ENCODE results near the gene C11orf24. TPM values are rescaled to one million over a fixed set of nuclear protein-coding genes. Genes with fewer than 3 reads are reported as not detected.
"Not testable (repeated sequence)": the region's sequence is repeated elsewhere in the genome, so short reads cannot be mapped to it uniquely, and the experiment has no call there.

The C11orf24 gene
- total RNA-seq, 1 experiment from 2014 or later, result 53.7 TPM

DNA sequence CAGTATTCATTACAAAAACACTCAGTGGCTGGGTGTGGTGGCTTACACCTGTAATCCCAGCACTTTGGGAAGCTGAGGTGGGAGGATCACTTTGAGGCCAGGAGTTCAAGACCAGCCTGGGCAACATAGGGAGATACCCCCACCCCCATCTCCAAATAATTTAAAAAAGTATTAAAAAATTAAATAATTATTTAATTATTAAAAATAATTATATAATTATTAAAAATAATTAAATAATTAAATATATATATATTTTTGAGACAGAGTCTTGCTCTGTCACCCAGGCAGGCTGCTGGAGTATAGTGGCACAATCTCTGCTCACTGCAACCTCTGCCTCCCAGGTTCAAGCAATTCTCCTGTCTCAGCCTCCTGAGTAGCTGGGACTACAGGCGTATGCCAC is 27.9 kb downstream of the C11orf24 start:
- ATAC-seq; H3K4me1 Mint-ChIP-seq; H3K27me3 Mint-ChIP-seq (ENCODE audit: low read depth); H3K9me3 Mint-ChIP-seq; H3K4me3 Mint-ChIP-seq; DNase-seq (ENCODE audit: low spot score); POLR2A ChIA-PET; H3K27ac Mint-ChIP-seq; H3K36me3 Mint-ChIP-seq: not testable (repeated sequence)
- TF ChIP-seq HMGA2 (CRISPR knock-in tag; IDR thresholded peaks at IDR 0.05), result peak; percentile 98
- CTCF ChIA-PET, result interaction anchor here (0.6 kb wide), 1 partner anchor 11 kb away, joined by 4 read pairs; no protein-coding TSS in a partner anchor

DNA sequence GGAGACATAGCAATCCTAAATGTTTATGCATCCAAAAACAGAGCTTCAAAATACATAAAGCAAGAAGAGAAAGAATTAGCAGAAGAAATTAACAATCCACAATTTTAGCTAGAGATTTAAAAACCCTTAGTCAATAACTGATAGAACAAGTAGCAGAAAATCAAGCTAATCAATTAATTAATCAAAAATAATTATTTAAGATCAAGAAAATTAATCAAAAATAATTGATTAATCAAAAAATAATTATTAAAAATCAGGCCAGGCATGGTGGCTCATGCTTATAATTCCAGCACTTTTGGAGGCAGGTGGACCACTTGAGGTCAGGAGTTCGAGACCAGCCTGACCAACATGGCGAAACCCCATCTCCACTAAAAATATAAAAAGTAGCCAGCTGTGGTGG is 29.2 kb downstream of the C11orf24 start:
- no peaks in the 10 kb centered on the region for H3K36me3 Mint-ChIP-seq
- ChIA-PET CTCF (no interaction called here), POLR2A (no interaction called here)
- DNase-seq (ENCODE audit: low spot score), result no peak
- no peak overlapping the region for H3K27ac Mint-ChIP-seq
- no peaks in the 10 kb centered on the region for H3K27me3 Mint-ChIP-seq (ENCODE audit: low read depth)
- H3K9me3 Mint-ChIP-seq, result peaks cover 6% of the 10 kb centered on the region; the same call in 1 of the 2 replicates
- ATAC-seq, result no peak
- H3K4me1 Mint-ChIP-seq, result peaks cover 4% of the 10 kb centered on the region
- TF ChIP-seq, protein P1, sequence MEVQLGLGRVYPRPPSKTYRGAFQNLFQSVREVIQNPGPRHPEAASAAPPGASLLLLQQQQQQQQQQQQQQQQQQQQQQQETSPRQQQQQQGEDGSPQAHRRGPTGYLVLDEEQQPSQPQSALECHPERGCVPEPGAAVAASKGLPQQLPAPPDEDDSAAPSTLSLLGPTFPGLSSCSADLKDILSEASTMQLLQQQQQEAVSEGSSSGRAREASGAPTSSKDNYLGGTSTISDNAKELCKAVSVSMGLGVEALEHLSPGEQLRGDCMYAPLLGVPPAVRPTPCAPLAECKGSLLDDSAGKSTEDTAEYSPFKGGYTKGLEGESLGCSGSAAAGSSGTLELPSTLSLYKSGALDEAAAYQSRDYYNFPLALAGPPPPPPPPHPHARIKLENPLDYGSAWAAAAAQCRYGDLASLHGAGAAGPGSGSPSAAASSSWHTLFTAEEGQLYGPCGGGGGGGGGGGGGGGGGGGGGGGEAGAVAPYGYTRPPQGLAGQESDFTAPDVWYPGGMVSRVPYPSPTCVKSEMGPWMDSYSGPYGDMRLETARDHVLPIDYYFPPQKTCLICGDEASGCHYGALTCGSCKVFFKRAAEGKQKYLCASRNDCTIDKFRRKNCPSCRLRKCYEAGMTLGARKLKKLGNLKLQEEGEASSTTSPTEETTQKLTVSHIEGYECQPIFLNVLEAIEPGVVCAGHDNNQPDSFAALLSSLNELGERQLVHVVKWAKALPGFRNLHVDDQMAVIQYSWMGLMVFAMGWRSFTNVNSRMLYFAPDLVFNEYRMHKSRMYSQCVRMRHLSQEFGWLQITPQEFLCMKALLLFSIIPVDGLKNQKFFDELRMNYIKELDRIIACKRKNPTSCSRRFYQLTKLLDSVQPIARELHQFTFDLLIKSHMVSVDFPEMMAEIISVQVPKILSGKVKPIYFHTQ (CRISPR knock-in tag; IDR thresholded peaks at IDR 0.05), result no peak
- peak; percentile 68; the same call in 1 of the 2 replicates for TF ChIP-seq HMGA2 (CRISPR knock-in tag; IDR thresholded peaks at IDR 0.05)
- H3K4me3 Mint-ChIP-seq, result no peak overlapping the region

DNA sequence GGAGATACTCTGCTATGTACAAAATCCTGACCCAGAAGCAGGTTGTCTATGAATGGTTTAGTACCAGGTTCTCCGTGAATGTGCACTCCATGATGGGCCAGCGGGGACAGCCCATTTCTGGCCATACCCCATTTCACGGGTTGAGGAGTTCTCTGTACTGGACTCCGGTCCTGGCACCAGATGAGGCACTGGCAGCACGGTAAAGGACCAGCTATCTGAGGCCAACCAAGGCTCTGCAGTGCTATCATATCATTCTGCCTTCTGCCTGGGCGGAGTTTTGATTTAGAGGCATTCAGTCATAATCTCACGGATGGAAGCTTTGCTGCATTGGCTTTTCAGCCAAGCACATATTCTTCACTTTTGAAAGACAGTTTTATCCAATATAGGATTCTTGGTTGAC is 40.2 kb downstream of the C11orf24 start:
- CTCF ChIA-PET, result interaction anchor here (1.0 to 2.1 kb wide), 2 partner anchors 22 to 67 kb away, joined by 3 to 6 read pairs; no protein-coding TSS in a partner anchor
- no peak for TF ChIP-seq ATF1 (CRISPR knock-in tag; IDR thresholded peaks at IDR 0.05)
- TF ChIP-seq, protein P2, sequence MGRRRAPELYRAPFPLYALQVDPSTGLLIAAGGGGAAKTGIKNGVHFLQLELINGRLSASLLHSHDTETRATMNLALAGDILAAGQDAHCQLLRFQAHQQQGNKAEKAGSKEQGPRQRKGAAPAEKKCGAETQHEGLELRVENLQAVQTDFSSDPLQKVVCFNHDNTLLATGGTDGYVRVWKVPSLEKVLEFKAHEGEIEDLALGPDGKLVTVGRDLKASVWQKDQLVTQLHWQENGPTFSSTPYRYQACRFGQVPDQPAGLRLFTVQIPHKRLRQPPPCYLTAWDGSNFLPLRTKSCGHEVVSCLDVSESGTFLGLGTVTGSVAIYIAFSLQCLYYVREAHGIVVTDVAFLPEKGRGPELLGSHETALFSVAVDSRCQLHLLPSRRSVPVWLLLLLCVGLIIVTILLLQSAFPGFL (CRISPR knock-in tag; IDR thresholded peaks at IDR 0.05; ENCODE audit: borderline replicate concordance), result no peak
- TF ChIP-seq, protein P3, sequence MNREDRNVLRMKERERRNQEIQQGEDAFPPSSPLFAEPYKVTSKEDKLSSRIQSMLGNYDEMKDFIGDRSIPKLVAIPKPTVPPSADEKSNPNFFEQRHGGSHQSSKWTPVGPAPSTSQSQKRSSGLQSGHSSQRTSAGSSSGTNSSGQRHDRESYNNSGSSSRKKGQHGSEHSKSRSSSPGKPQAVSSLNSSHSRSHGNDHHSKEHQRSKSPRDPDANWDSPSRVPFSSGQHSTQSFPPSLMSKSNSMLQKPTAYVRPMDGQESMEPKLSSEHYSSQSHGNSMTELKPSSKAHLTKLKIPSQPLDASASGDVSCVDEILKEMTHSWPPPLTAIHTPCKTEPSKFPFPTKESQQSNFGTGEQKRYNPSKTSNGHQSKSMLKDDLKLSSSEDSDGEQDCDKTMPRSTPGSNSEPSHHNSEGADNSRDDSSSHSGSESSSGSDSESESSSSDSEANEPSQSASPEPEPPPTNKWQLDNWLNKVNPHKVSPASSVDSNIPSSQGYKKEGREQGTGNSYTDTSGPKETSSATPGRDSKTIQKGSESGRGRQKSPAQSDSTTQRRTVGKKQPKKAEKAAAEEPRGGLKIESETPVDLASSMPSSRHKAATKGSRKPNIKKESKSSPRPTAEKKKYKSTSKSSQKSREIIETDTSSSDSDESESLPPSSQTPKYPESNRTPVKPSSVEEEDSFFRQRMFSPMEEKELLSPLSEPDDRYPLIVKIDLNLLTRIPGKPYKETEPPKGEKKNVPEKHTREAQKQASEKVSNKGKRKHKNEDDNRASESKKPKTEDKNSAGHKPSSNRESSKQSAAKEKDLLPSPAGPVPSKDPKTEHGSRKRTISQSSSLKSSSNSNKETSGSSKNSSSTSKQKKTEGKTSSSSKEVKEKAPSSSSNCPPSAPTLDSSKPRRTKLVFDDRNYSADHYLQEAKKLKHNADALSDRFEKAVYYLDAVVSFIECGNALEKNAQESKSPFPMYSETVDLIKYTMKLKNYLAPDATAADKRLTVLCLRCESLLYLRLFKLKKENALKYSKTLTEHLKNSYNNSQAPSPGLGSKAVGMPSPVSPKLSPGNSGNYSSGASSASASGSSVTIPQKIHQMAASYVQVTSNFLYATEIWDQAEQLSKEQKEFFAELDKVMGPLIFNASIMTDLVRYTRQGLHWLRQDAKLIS (CRISPR knock-in tag; IDR thresholded peaks at IDR 0.05; ENCODE audit: borderline replicate concordance), result no peak
- TF ChIP-seq, protein P4, sequence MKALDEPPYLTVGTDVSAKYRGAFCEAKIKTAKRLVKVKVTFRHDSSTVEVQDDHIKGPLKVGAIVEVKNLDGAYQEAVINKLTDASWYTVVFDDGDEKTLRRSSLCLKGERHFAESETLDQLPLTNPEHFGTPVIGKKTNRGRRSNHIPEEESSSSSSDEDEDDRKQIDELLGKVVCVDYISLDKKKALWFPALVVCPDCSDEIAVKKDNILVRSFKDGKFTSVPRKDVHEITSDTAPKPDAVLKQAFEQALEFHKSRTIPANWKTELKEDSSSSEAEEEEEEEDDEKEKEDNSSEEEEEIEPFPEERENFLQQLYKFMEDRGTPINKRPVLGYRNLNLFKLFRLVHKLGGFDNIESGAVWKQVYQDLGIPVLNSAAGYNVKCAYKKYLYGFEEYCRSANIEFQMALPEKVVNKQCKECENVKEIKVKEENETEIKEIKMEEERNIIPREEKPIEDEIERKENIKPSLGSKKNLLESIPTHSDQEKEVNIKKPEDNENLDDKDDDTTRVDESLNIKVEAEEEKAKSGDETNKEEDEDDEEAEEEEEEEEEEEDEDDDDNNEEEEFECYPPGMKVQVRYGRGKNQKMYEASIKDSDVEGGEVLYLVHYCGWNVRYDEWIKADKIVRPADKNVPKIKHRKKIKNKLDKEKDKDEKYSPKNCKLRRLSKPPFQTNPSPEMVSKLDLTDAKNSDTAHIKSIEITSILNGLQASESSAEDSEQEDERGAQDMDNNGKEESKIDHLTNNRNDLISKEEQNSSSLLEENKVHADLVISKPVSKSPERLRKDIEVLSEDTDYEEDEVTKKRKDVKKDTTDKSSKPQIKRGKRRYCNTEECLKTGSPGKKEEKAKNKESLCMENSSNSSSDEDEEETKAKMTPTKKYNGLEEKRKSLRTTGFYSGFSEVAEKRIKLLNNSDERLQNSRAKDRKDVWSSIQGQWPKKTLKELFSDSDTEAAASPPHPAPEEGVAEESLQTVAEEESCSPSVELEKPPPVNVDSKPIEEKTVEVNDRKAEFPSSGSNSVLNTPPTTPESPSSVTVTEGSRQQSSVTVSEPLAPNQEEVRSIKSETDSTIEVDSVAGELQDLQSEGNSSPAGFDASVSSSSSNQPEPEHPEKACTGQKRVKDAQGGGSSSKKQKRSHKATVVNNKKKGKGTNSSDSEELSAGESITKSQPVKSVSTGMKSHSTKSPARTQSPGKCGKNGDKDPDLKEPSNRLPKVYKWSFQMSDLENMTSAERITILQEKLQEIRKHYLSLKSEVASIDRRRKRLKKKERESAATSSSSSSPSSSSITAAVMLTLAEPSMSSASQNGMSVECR (CRISPR knock-in tag; IDR thresholded peaks at IDR 0.05; ENCODE audit: borderline replicate concordance), result no peak
- TF ChIP-seq, protein P5, sequence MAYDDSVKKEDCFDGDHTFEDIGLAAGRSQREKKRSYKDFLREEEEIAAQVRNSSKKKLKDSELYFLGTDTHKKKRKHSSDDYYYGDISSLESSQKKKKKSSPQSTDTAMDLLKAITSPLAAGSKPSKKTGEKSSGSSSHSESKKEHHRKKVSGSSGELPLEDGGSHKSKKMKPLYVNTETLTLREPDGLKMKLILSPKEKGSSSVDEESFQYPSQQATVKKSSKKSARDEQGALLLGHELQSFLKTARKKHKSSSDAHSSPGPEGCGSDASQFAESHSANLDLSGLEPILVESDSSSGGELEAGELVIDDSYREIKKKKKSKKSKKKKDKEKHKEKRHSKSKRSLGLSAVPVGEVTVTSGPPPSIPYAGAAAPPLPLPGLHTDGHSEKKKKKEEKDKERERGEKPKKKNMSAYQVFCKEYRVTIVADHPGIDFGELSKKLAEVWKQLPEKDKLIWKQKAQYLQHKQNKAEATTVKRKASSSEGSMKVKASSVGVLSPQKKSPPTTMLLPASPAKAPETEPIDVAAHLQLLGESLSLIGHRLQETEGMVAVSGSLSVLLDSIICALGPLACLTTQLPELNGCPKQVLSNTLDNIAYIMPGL (CRISPR knock-in tag; IDR thresholded peaks at IDR 0.05), result no peak
- TF ChIP-seq, protein P6, sequence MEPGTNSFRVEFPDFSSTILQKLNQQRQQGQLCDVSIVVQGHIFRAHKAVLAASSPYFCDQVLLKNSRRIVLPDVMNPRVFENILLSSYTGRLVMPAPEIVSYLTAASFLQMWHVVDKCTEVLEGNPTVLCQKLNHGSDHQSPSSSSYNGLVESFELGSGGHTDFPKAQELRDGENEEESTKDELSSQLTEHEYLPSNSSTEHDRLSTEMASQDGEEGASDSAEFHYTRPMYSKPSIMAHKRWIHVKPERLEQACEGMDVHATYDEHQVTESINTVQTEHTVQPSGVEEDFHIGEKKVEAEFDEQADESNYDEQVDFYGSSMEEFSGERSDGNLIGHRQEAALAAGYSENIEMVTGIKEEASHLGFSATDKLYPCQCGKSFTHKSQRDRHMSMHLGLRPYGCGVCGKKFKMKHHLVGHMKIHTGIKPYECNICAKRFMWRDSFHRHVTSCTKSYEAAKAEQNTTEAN (CRISPR knock-in tag; IDR thresholded peaks at IDR 0.05), result no peak
- TF ChIP-seq, protein P7, sequence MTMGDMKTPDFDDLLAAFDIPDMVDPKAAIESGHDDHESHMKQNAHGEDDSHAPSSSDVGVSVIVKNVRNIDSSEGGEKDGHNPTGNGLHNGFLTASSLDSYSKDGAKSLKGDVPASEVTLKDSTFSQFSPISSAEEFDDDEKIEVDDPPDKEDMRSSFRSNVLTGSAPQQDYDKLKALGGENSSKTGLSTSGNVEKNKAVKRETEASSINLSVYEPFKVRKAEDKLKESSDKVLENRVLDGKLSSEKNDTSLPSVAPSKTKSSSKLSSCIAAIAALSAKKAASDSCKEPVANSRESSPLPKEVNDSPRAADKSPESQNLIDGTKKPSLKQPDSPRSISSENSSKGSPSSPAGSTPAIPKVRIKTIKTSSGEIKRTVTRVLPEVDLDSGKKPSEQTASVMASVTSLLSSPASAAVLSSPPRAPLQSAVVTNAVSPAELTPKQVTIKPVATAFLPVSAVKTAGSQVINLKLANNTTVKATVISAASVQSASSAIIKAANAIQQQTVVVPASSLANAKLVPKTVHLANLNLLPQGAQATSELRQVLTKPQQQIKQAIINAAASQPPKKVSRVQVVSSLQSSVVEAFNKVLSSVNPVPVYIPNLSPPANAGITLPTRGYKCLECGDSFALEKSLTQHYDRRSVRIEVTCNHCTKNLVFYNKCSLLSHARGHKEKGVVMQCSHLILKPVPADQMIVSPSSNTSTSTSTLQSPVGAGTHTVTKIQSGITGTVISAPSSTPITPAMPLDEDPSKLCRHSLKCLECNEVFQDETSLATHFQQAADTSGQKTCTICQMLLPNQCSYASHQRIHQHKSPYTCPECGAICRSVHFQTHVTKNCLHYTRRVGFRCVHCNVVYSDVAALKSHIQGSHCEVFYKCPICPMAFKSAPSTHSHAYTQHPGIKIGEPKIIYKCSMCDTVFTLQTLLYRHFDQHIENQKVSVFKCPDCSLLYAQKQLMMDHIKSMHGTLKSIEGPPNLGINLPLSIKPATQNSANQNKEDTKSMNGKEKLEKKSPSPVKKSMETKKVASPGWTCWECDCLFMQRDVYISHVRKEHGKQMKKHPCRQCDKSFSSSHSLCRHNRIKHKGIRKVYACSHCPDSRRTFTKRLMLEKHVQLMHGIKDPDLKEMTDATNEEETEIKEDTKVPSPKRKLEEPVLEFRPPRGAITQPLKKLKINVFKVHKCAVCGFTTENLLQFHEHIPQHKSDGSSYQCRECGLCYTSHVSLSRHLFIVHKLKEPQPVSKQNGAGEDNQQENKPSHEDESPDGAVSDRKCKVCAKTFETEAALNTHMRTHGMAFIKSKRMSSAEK (CRISPR knock-in tag; IDR thresholded peaks at IDR 0.05; ENCODE audit: borderline replicate concordance), result no peak

More for the DNA sequence above, 40.2 kb downstream of the C11orf24 start:
- Mint-ChIP-seq H3K36me3 (no peaks in the 10 kb centered on the region), H3K27ac (no peak overlapping the region), H3K4me3 (no peak overlapping the region), H3K4me1 (no peaks in the 10 kb centered on the region), H3K9me3 (peaks cover 20% of the 10 kb centered on the region), H3K27me3 (ENCODE audit: low read depth) (peaks cover 4% of the 10 kb centered on the region; the same call in 1 of the 2 replicates)
- no peak for DNase-seq (ENCODE audit: low spot score)
- no peak for ATAC-seq
- POLR2A ChIA-PET, result no interaction called here

All from WTC11 (cell line).